ENCODE results near the gene WRAP73. TPM values are rescaled to one million over a fixed set of nuclear protein-coding genes. Genes with fewer than 3 reads are reported as not detected.

Gene WRAP73
- total RNA-seq, 1 donor from 2014 or later, result 47.7 TPM

DNA sequence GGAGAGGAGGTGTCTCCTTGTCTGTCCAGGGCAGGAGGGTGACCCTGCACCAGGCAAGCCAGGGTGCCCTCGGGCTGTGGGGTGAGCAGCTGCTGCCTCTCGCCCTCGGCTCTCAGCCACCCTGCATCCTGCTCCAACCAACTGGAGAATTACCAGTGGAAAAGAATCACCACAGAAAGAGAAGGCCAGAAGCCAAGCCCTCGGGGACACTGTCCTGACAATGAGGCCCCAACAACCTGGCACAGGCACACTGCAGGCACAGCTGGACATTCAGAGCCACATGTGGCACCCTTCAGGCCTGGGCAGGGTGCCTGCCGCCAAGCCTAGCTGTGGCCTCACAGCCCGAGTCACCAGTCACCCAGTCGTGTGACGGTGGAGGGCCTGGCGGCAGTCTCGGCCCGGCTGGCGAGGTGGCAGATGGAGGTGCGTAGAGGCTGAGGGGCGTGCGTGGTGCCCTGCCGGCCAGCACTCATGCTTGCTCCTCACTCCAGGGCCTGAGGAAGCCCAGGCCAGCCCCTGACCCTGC is 50.6 kb downstream of the WRAP73 start:
- no peak overlapping the region for H3K27ac Mint-ChIP-seq (ENCODE audit: unreplicated experiment)
- peaks cover 5% of the 10 kb centered on the region for H3K4me1 Mint-ChIP-seq (ENCODE audit: low read depth, unreplicated experiment)
- H3K9me3 Mint-ChIP-seq (ENCODE audit: unreplicated experiment), result peaks cover 4% of the 10 kb centered on the region
- H3K36me3 Mint-ChIP-seq (ENCODE audit: unreplicated experiment), result no peaks in the 10 kb centered on the region
- H3K4me3 Mint-ChIP-seq (ENCODE audit: unreplicated experiment), result no peak overlapping the region
- H3K27me3 Mint-ChIP-seq (ENCODE audit: unreplicated experiment), result peaks cover 1% of the 10 kb centered on the region
- no peak for DNase-seq
- TF ChIP-seq, protein P1, sequence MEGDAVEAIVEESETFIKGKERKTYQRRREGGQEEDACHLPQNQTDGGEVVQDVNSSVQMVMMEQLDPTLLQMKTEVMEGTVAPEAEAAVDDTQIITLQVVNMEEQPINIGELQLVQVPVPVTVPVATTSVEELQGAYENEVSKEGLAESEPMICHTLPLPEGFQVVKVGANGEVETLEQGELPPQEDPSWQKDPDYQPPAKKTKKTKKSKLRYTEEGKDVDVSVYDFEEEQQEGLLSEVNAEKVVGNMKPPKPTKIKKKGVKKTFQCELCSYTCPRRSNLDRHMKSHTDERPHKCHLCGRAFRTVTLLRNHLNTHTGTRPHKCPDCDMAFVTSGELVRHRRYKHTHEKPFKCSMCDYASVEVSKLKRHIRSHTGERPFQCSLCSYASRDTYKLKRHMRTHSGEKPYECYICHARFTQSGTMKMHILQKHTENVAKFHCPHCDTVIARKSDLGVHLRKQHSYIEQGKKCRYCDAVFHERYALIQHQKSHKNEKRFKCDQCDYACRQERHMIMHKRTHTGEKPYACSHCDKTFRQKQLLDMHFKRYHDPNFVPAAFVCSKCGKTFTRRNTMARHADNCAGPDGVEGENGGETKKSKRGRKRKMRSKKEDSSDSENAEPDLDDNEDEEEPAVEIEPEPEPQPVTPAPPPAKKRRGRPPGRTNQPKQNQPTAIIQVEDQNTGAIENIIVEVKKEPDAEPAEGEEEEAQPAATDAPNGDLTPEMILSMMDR (IDR thresholded peaks at IDR 0.05; ENCODE audit: partially characterized antibody, unreplicated experiment), result no peak

DNA sequence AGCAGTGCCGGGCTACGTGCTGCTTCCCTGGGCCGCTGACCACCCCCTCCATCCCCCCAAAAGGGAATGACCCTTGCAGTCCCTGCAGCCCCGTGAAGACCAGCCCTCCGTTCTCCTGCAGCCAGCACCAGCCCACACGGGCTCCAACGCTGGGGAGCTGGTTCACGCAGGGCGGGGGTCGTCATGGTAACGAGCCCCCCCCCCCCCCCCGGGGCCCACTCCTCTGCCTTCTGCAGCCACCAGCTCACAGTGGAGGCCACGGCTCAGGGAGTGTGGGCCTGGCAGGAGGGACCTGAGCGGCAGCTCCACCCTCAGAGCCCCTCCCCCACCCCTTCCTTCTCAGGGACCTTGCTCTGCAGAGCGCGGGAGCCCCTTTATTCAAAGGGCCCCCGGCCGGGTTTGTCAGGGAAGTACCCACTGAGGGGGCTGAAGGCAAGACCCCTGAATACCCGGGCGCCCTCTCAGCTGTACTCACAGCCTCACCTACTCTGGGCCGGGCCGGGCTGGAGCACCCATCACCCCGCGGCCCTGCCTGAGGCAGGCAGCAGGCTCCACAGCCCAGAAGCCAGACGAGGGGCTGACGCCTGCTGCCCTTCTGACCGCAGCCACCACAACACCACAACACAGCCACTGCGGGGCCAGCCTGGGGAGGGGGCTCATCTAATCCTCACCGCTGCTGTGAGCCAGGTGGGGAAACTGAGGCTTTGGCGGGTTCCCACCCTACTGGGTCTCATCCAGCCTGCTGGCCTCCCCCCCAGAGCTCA is 51.2 kb downstream of the WRAP73 start:
- Mint-ChIP-seq H3K36me3 (ENCODE audit: unreplicated experiment) (no peaks in the 10 kb centered on the region), H3K4me3 (ENCODE audit: unreplicated experiment) (no peak overlapping the region), H3K4me1 (ENCODE audit: low read depth, unreplicated experiment) (peaks cover 5% of the 10 kb centered on the region), H3K9me3 (ENCODE audit: unreplicated experiment) (peaks cover 4% of the 10 kb centered on the region), H3K27me3 (ENCODE audit: unreplicated experiment) (peaks cover 1% of the 10 kb centered on the region), H3K27ac (ENCODE audit: unreplicated experiment) (no peak overlapping the region)
- DNase-seq, result no peak
- TF ChIP-seq, protein P1 (IDR thresholded peaks at IDR 0.05; ENCODE audit: partially characterized antibody, unreplicated experiment), result no peak

DNA sequence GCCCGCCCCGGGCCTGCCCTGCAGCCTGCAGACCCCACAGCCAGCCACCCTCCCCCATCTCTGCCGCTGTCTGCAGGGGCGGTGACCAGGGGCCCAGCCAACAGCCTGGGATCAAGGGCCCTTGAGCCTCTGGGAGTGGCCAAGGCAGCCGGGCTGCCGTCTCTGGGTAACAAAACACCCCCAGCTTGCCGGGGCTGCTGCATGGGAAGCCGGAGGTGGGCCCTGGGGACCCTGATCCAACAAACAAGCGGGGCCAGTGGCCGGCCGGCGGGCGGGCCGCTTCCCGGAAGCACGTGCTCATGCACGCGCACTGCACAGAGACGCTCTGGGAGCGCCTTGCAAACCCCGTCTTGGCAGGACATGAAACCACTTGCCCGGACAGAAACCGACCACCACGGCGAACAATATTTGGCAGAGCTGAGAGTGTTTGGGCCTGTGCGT is 51.8 kb downstream of the WRAP73 start:
- no peak for DNase-seq
- Mint-ChIP-seq H3K27me3 (ENCODE audit: unreplicated experiment) (peaks cover 1% of the 10 kb centered on the region), H3K4me1 (ENCODE audit: low read depth, unreplicated experiment) (peaks cover 5% of the 10 kb centered on the region), H3K36me3 (ENCODE audit: unreplicated experiment) (no peaks in the 10 kb centered on the region), H3K9me3 (ENCODE audit: unreplicated experiment) (peaks cover 4% of the 10 kb centered on the region), H3K4me3 (ENCODE audit: unreplicated experiment) (no peak overlapping the region), H3K27ac (ENCODE audit: unreplicated experiment) (no peak overlapping the region)
- TF ChIP-seq, protein P1 (IDR thresholded peaks at IDR 0.05; ENCODE audit: partially characterized antibody, unreplicated experiment), result no peak

DNA sequence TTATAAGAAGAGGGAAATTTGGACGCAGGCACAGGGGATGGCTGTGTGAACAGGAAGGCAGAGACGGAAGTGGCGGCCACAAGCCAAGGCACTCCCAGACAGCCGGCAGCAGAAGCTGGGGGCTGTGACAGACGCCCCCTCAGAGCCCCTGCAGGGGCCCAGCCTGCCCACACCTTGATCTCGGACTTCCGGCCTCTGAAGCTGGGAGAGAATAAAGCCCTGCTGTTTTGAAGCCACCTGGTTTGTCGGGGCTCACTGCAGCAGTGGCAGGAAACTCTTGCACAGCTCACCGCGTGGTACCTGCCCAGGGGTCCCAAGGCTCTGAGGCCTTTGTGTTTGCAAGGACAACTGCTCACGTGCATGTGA is 52.3 kb downstream of the WRAP73 start:
- no peaks in the 10 kb centered on the region for H3K36me3 Mint-ChIP-seq (ENCODE audit: unreplicated experiment)
- H3K27me3 Mint-ChIP-seq (ENCODE audit: unreplicated experiment), result peaks cover 1% of the 10 kb centered on the region
- TF ChIP-seq, protein P1 (IDR thresholded peaks at IDR 0.05; ENCODE audit: partially characterized antibody, unreplicated experiment), result no peak
- peaks cover 4% of the 10 kb centered on the region for H3K9me3 Mint-ChIP-seq (ENCODE audit: unreplicated experiment)
- H3K4me1 Mint-ChIP-seq (ENCODE audit: low read depth, unreplicated experiment), result peaks cover 5% of the 10 kb centered on the region
- peak overlapping the region; percentile 80 for H3K27ac Mint-ChIP-seq (ENCODE audit: unreplicated experiment)
- no peak for DNase-seq
- H3K4me3 Mint-ChIP-seq (ENCODE audit: unreplicated experiment), result peak overlapping the region; percentile 80

Data from glutamatergic neuron (in vitro differentiated cells).